Endothelial cell of umbilical vein (primary cell): Measurements from ENCODE around the gene CCDC120. TPM values are rescaled to one million over a fixed set of nuclear protein-coding genes. Genes with fewer than 3 reads are reported as not detected.

Experiments
- BruUV-seq: library from RNA; stranded (reverse); fragments of 400-500 nt; replicated peaks from 2 replicates; lab custom pipeline; 2021; lab: Mats Ljungman, UMichigan
- CTCF ChIA-PET: fragments of 300-600, 350-600 bp; sonication (Branson Sonifier 250); formaldehyde crosslinking; loops from one replicate; lab custom pipeline; 2021; ENCODE audit warnings: antibody characterized with exemption, inconsistent platforms; lab: Charles Lee
- POLR2A ChIA-PET: fragments of 300-600, 350-600 bp; sonication (Branson Sonifier 250); formaldehyde crosslinking; loops from one replicate; lab custom pipeline; 2021; ENCODE audit warnings: antibody characterized with exemption, inconsistent platforms; lab: Charles Lee
- DNase-seq: peaks from one replicate; pipeline ENCODE4 v3.0.0-alpha.2; 2011; ENCODE audit warnings: low read depth, low spot score
- FAIRE-seq: peaks from 2 replicates; lab custom pipeline; 2011; peaks lifted over from hg19 to GRCh38; lab: Jason Lieb, UNC
- H2AFZ ChIP-seq: 2 replicates; pipeline ENCODE4 v1.6.0; 2012; ENCODE audit warnings: low read depth, low read length, control low read depth, inconsistent platforms
- H3K27ac ChIP-seq: 2 replicates; pipeline ENCODE4 v1.5.1; 2011; ENCODE audit warnings: low read depth, mild to moderate bottlenecking, control low read depth, low read length, moderate library complexity; ENCODE audit not compliant: insufficient read depth
- H3K27me3 ChIP-seq, 2 experiments: 2 replicates each; pipeline versions ENCODE4 v1.6.0 to v1.6.1; 2011; ENCODE audit warnings: low read length in 2 of 2, mixed read lengths in 1 of 2; ENCODE audit not compliant: control insufficient read depth in 2 of 2, insufficient read depth in 2 of 2
- H3K36me3 ChIP-seq, 2 experiments: 2 replicates in 1 of 2; 3 replicates in 1 of 2; pipeline ENCODE4 v1.5.1; 2011; ENCODE audit warnings: low read length in 2 of 2, mild to moderate bottlenecking in 1 of 2, moderate library complexity in 1 of 2; ENCODE audit not compliant: control insufficient read depth in 2 of 2, insufficient read depth in 2 of 2; ENCODE audit errors: extremely low read depth in 1 of 2
- H3K4me1 ChIP-seq: 3 replicates; pipeline ENCODE4 v1.5.1; 2011; ENCODE audit warnings: mild to moderate bottlenecking, low read length; ENCODE audit not compliant: control insufficient read depth, insufficient read depth; ENCODE audit errors: extremely low read depth
- H3K4me2 ChIP-seq: 2 replicates; pipeline ENCODE4 v1.6.1; 2011; ENCODE audit warnings: low read length, control low read depth, mixed read lengths; ENCODE audit not compliant: insufficient read depth
- H3K4me3 ChIP-seq, 3 experiments: fragments of 200-600 bp in 1 of 3; sonication (generic), shearing (Covaris generic) in 1 of 3; replicated peaks in 1 of 3; 2 replicates each; pipeline ENCODE4 v1.5.1; 2011 to 2016; ENCODE audit warnings: control low read depth in 3 of 3, low read length in 3 of 3, mild to moderate bottlenecking in 2 of 3, inconsistent platforms in 1 of 3, low read depth in 1 of 3, moderate library complexity in 1 of 3; ENCODE audit not compliant: insufficient read depth in 1 of 3
- H3K79me2 ChIP-seq: 2 replicates; pipeline ENCODE4 v1.6.0; 2012; ENCODE audit warnings: low read length, inconsistent platforms; ENCODE audit not compliant: control insufficient read depth, insufficient read depth
- H3K9ac ChIP-seq: replicated peaks from 2 replicates; pipeline ENCODE3; 2011; ENCODE audit warnings: low read length, control low read depth; ENCODE audit not compliant: insufficient read depth; ENCODE audit errors: extremely low read depth
- H3K9me1 ChIP-seq: replicated peaks from 3 replicates; pipeline ENCODE4 v1.6.0; 2011; ENCODE audit warnings: mild to moderate bottlenecking, low read length; ENCODE audit not compliant: control insufficient read depth, insufficient read depth; ENCODE audit errors: extremely low read depth
- H3K9me3 ChIP-seq: replicated peaks from 2 replicates; pipeline ENCODE4 v1.5.1; 2012; ENCODE audit warnings: low read length, inconsistent platforms; ENCODE audit not compliant: control insufficient read depth, insufficient read depth
- H4K20me1 ChIP-seq: replicated peaks from 2 replicates; pipeline ENCODE3; 2011; ENCODE audit warnings: mild to moderate bottlenecking, low read length; ENCODE audit not compliant: control insufficient read depth, insufficient read depth; ENCODE audit errors: extremely low read depth
- EZH2 ChIP-seq: IDR thresholded peaks from 2 replicates; pipeline ENCODE4 v1.6.1; 2012; ENCODE audit warnings: borderline replicate concordance, low read depth, mild to moderate bottlenecking, moderate library complexity, low read length, inconsistent platforms; ENCODE audit not compliant: severe bottlenecking
- FOS ChIP-seq: IDR thresholded peaks from 2 replicates; pipeline ENCODE4 v1.6.1; 2011; ENCODE audit warnings: mild to moderate bottlenecking, low read length, moderate library complexity, borderline replicate concordance; ENCODE audit not compliant: insufficient read depth
- GATA2 ChIP-seq: IDR thresholded peaks from 2 replicates; pipeline ENCODE4 v1.7.0; 2011; ENCODE audit warnings: low read depth, mild to moderate bottlenecking, moderate library complexity, mixed read lengths, low read length; ENCODE audit not compliant: insufficient read length, insufficient read depth
- JUN ChIP-seq: IDR thresholded peaks from 2 replicates; pipeline ENCODE4 v1.6.1; 2011; ENCODE audit warnings: borderline replicate concordance, low read depth; ENCODE audit not compliant: insufficient read length, insufficient read depth
- MYC ChIP-seq: IDR thresholded peaks from one replicate; pipeline ENCODE4 v1.6.1; 2011; ENCODE audit warnings: mild to moderate bottlenecking, low read depth, low read length
- POLR2A ChIP-seq: IDR thresholded peaks from 2 replicates; pipeline ENCODE4 v1.6.1; 2012; ENCODE audit warnings: low read depth, mild to moderate bottlenecking, control low read depth, low read length
- POLR2AphosphoS5 ChIP-seq: IDR thresholded peaks from 2 replicates; pipeline ENCODE4 v1.6.1; 2012; ENCODE audit warnings: low read depth, mild to moderate bottlenecking, control low read depth, low read length, moderate library complexity; ENCODE audit not compliant: insufficient read depth
- dilution Hi-C: fragments of 300-500 bp; cut with MboI; formaldehyde crosslinking; loops from one replicate; pipeline ENCODE4 v1.15.0; 2019; ENCODE audit warnings: low sequenced_read_pairs; ENCODE audit not compliant: extremely low pct_ligation_motif_present
- intact Hi-C: fragments of 100-400 bp; cut with micrococcal nuclease; formaldehyde crosslinking; loops from one replicate; pipeline ENCODE4 v1.10.0; 2022
- polyA plus RNA-seq, 4 experiments: library from polyadenylated mRNA; depleted of rRNA in 3 of 4; stranded (reverse) in 3 of 4; unstranded in 1 of 4; fragments of >200 nt; gene quantifications; 2 replicates each; pipeline versions ENCODE4 v1.2.1 to v1.2.3, GENCODE V29; 2011 to 2012; ENCODE audit warnings: missing spikeins in 1 of 4
- total RNA-seq: library from RNA; stranded (reverse); gene quantifications from 2 replicates; pipeline ENCODE4 v1.2.3, GENCODE V29; 2021
- TF ChIP-seq, protein P1 (sequence below): IDR thresholded peaks from 2 replicates; pipeline ENCODE4 v1.6.1; 2011; ENCODE audit not compliant: insufficient read depth, insufficient read length
- TF ChIP-seq, protein P2 (sequence below), 2 donors: IDR thresholded peaks; 1 replicate in 1 of 2; 2 replicates in 1 of 2; pipeline ENCODE4 v1.5.1; 2011; ENCODE audit warnings: low read length in 2 of 2, mild to moderate bottlenecking in 2 of 2, moderate library complexity in 2 of 2, control low read depth in 1 of 2, inconsistent platforms in 1 of 2, low read depth in 1 of 2; ENCODE audit not compliant: insufficient read depth in 1 of 2; ENCODE audit errors: extremely low read depth in 1 of 2

CCDC120 gene
- total and polyA plus RNA-seq, 2 donors (not counting 3 experiments of a cell fraction or from before 2014, with no cell fraction given), result 2.8 to 5.7 TPM

DNA sequence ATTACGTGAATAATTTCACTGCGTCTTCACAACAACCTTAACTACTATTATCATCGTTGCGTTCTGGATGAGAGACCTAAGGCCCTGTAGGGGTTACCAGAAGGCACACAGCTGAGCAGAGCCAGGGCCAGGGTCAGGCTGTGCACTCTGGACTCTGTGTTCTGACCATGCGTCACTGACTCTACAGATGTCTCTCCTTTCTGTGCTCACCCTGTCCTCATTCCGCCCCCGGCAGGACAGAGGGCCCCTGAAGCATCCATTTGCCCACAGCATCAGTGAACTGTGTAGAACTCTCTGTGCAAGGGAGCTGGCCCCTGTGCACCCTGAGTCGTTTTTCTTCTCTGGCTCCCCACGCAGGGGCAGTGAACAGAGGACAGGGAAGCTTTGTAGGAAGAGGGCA, 43.4 kb downstream of the CCDC120 start:
- dilution Hi-C loops (no loop called here), intact Hi-C loops (loop anchor here (5.0 kb wide), 1 partner anchor 145 kb away; the partner anchor contains the start of gene OTUD5)
- no peak overlapping the region for H2AFZ ChIP-seq
- POLR2A ChIA-PET, result no interaction called here
- DNase-seq (no peak), FAIRE-seq (no peak)
- no peaks in the 10 kb centered on the region for H4K20me1 ChIP-seq
- H3K4me3 ChIP-seq, result no peak overlapping the region
- H3K27me3 ChIP-seq, result no peaks in the 10 kb centered on the region
- TF ChIP-seq POLR2AphosphoS5 (no peak), POLR2A (no peak), FOS (no peak), JUN (no peak), GATA2 (no peak), EZH2 (no peak), MYC (no peak)
- TF ChIP-seq, protein P1, sequence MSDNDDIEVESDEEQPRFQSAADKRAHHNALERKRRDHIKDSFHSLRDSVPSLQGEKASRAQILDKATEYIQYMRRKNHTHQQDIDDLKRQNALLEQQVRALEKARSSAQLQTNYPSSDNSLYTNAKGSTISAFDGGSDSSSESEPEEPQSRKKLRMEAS, result no peak
- TF ChIP-seq, protein P2, sequence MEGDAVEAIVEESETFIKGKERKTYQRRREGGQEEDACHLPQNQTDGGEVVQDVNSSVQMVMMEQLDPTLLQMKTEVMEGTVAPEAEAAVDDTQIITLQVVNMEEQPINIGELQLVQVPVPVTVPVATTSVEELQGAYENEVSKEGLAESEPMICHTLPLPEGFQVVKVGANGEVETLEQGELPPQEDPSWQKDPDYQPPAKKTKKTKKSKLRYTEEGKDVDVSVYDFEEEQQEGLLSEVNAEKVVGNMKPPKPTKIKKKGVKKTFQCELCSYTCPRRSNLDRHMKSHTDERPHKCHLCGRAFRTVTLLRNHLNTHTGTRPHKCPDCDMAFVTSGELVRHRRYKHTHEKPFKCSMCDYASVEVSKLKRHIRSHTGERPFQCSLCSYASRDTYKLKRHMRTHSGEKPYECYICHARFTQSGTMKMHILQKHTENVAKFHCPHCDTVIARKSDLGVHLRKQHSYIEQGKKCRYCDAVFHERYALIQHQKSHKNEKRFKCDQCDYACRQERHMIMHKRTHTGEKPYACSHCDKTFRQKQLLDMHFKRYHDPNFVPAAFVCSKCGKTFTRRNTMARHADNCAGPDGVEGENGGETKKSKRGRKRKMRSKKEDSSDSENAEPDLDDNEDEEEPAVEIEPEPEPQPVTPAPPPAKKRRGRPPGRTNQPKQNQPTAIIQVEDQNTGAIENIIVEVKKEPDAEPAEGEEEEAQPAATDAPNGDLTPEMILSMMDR (IDR thresholded peaks at IDR 0.05; ENCODE audit: extremely low read depth in 1 of 2, insufficient read depth in 1 of 2, low read depth in 1 of 2, low read length in 2 of 2), result no peak
- no peaks in the 10 kb centered on the region for H3K36me3 ChIP-seq
- no TSS peak for BruUV-seq
- no peaks in the 10 kb centered on the region for H3K4me1 ChIP-seq
- no peak overlapping the region for H3K27ac ChIP-seq
- H3K4me2 ChIP-seq, result no peak overlapping the region
- no peak overlapping the region for H3K9ac ChIP-seq
- H3K9me1 ChIP-seq, result no peaks in the 10 kb centered on the region
- CTCF ChIA-PET, result interaction anchor here (0.6 kb wide), 1 partner anchor 90 kb away, joined by 3 read pairs; no protein-coding TSS in a partner anchor
- H3K79me2 ChIP-seq, result no peaks in the 10 kb centered on the region
- no peaks in the 10 kb centered on the region for H3K9me3 ChIP-seq
